Vagina (tissue), 2 donors: ENCODE measurements around the gene TMEM30A. TPM values are rescaled to one million over a fixed set of nuclear protein-coding genes. Genes with fewer than 3 reads are reported as not detected.

Source experiments
- DNase-seq, 2 donors: peaks; one replicate each; pipeline ENCODE4 v3.0.0-alpha.2; 2017; ENCODE audit errors: extremely low spot score in 2 of 2
- H3K27ac ChIP-seq: fragments of 200-600 bp; sonication (generic); one replicate; pipeline ENCODE4 v1.5.1; 2019
- H3K27me3 ChIP-seq: fragments of 200-600 bp; sonication (generic); one replicate; pipeline ENCODE4 v1.5.1; 2019
- H3K36me3 ChIP-seq, 2 donors: fragments of 200-600 bp; sonication (generic); one replicate each; pipeline ENCODE4 v1.5.1; 2017 to 2019
- H3K4me1 ChIP-seq: fragments of 200-600 bp; sonication (generic); one replicate; pipeline ENCODE4 v1.5.1; 2019
- H3K4me3 ChIP-seq, 2 donors: fragments of 200-600 bp; sonication (generic); 1 replicate in 1 of 2; 2 replicates in 1 of 2; pipeline ENCODE4 v1.5.1; 2016 to 2019
- H3K9me3 ChIP-seq: fragments of 200-600 bp; sonication (generic); one replicate; pipeline ENCODE4 v1.5.1; 2019
- POLR2A ChIP-seq, 2 donors: fragments of 450-650 bp; IDR thresholded peaks; one replicate each; pipeline ENCODE4 v1.6.1; 2017; ENCODE audit warnings: antibody characterized with exemption in 2 of 2, mild to moderate bottlenecking in 2 of 2, moderate library complexity in 2 of 2
- POLR2AphosphoS5 ChIP-seq, 2 donors: sonication (generic); formaldehyde crosslinking; IDR thresholded peaks; one replicate each; pipeline ENCODE4 v1.9.0; 2017; ENCODE audit warnings: antibody characterized with exemption in 2 of 2, mild to moderate bottlenecking in 2 of 2, low read depth in 1 of 2; ENCODE audit not compliant: insufficient read depth in 1 of 2
- intact Hi-C: fragments of 100-400 bp; cut with DNase I; formaldehyde crosslinking; loops from one replicate; pipeline ENCODE4 v1.15.1; 2023
- total RNA-seq: library from RNA; depleted of rRNA; stranded (reverse); fragments of >200 nt; gene quantifications from one replicate; pipeline ENCODE4 v1.2.3, GENCODE V29; 2016
- TF ChIP-seq, protein P1 (sequence below), 3 experiments: fragments of 450-650 bp in 2 of 3; fragments of 200-600 bp in 1 of 3; sonication (generic) in 1 of 3; IDR thresholded peaks; one replicate each; pipeline ENCODE4 v1.5.1; 2017 to 2019; ENCODE audit warnings: antibody characterized with exemption in 3 of 3, mild to moderate bottlenecking in 2 of 3, moderate library complexity in 2 of 3

The TMEM30A gene
- total RNA-seq, 1 donor from 2014 or later: 52.1 TPM

- no peaks in the 10 kb centered on the region for H3K27me3 ChIP-seq
- H3K4me3 ChIP-seq: no peak overlapping the region
- intact Hi-C loops: no loop called here
- H3K27ac ChIP-seq: no peak overlapping the region
- no peaks in the 10 kb centered on the region for H3K4me1 ChIP-seq
- no peak for TF ChIP-seq POLR2AphosphoS5 (IDR thresholded peaks at IDR 0.05; ENCODE audit: insufficient read depth in 1 of 2, low read depth in 1 of 2)
- TF ChIP-seq POLR2A (IDR thresholded peaks at IDR 0.05): no peak
- TF ChIP-seq, protein P1, sequence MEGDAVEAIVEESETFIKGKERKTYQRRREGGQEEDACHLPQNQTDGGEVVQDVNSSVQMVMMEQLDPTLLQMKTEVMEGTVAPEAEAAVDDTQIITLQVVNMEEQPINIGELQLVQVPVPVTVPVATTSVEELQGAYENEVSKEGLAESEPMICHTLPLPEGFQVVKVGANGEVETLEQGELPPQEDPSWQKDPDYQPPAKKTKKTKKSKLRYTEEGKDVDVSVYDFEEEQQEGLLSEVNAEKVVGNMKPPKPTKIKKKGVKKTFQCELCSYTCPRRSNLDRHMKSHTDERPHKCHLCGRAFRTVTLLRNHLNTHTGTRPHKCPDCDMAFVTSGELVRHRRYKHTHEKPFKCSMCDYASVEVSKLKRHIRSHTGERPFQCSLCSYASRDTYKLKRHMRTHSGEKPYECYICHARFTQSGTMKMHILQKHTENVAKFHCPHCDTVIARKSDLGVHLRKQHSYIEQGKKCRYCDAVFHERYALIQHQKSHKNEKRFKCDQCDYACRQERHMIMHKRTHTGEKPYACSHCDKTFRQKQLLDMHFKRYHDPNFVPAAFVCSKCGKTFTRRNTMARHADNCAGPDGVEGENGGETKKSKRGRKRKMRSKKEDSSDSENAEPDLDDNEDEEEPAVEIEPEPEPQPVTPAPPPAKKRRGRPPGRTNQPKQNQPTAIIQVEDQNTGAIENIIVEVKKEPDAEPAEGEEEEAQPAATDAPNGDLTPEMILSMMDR (IDR thresholded peaks at IDR 0.05): no peak
- no peaks in the 10 kb centered on the region for H3K36me3 ChIP-seq
- DNase-seq: no peak
- H3K9me3 ChIP-seq: no peaks in the 10 kb centered on the region
Observed at GRCh38 chr6:75217193-75217592, 67.4 kb downstream of the TMEM30A start.

DNA sequence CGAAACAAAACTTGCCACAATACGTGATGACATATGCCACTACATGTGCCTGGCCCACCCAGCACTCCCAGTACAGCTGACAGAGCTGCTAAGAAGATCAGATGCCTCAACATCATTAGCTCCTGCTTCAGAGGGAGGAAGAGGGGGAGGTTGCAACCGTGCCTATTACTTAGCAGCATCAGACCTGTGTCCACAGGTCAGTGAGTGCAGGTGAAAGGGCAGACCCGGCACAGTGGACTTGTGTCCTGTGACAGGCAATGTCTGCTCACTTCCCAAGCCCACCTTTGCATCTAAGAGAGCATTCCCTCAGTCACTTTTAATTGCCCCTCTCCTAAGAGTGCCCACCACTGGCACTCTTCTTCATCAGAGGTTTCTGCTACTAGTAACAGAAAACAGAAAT is 69.3 kb downstream of the TMEM30A start:
- no peaks in the 10 kb centered on the region for H3K9me3 ChIP-seq
- H3K27ac ChIP-seq: no peak overlapping the region
- DNase-seq: no peak
- peaks cover 7% of the 10 kb centered on the region for H3K4me1 ChIP-seq
- no peaks in the 10 kb centered on the region for H3K27me3 ChIP-seq
- no peaks in the 10 kb centered on the region for H3K36me3 ChIP-seq
- intact Hi-C loops: no loop called here
- no peak overlapping the region for H3K4me3 ChIP-seq
- TF ChIP-seq, protein P1 (IDR thresholded peaks at IDR 0.05): no peak
- TF ChIP-seq POLR2A (IDR thresholded peaks at IDR 0.05) (no peak), POLR2AphosphoS5 (IDR thresholded peaks at IDR 0.05; ENCODE audit: insufficient read depth in 1 of 2, low read depth in 1 of 2) (no peak)

DNA sequence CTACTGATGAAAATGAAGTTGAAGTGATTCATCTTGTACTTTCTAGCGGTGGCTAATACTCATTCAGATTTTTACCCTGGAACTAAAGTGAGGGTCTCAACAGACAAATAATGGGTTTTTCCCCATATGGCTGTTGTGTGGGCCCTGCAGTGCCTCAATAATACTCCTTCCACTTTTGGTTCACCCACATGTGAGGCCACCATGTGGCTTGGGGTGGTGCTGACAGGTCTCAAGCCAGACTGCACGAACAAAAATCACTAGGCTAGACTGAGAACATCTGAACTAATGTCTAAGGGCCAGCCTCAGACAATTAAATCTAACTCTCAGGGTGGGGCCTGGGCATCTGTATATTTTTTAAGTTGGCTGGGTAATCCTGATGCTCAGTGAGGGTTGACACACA is 70.9 kb downstream of the TMEM30A start:
- Histone ChIP-seq H3K36me3 (no peaks in the 10 kb centered on the region), H3K9me3 (no peaks in the 10 kb centered on the region), H3K4me3 (no peak overlapping the region), H3K4me1 (peaks cover 8% of the 10 kb centered on the region), H3K27me3 (no peaks in the 10 kb centered on the region), H3K27ac (no peak overlapping the region)
- no peak for DNase-seq
- intact Hi-C loops: no loop called here
- TF ChIP-seq POLR2A (IDR thresholded peaks at IDR 0.05): no peak
- no peak for TF ChIP-seq POLR2AphosphoS5 (IDR thresholded peaks at IDR 0.05; ENCODE audit: insufficient read depth in 1 of 2, low read depth in 1 of 2)
- TF ChIP-seq, protein P1 (IDR thresholded peaks at IDR 0.05): no peak

- H3K4me3 ChIP-seq: no peak overlapping the region
- H3K27me3 ChIP-seq: no peaks in the 10 kb centered on the region
- H3K27ac ChIP-seq: no peak overlapping the region
- no peak for DNase-seq
- H3K36me3 ChIP-seq: no peaks in the 10 kb centered on the region
- intact Hi-C loops: no loop called here
- no peaks in the 10 kb centered on the region for H3K9me3 ChIP-seq
- H3K4me1 ChIP-seq: peaks cover 14% of the 10 kb centered on the region
- TF ChIP-seq POLR2A (IDR thresholded peaks at IDR 0.05) (no peak), POLR2AphosphoS5 (IDR thresholded peaks at IDR 0.05; ENCODE audit: insufficient read depth in 1 of 2, low read depth in 1 of 2) (no peak)
- TF ChIP-seq, protein P1 (IDR thresholded peaks at IDR 0.05): no peak
Observed at GRCh38 chr6:75213112-75213511, 71.5 kb downstream of the TMEM30A start.

- no peaks in the 10 kb centered on the region for H3K9me3 ChIP-seq
- no peaks in the 10 kb centered on the region for H3K36me3 ChIP-seq
- no peak overlapping the region for H3K27ac ChIP-seq
- peaks cover 21% of the 10 kb centered on the region for H3K4me1 ChIP-seq
- DNase-seq: no peak
- no peaks in the 10 kb centered on the region for H3K27me3 ChIP-seq
- no peak overlapping the region for H3K4me3 ChIP-seq
- TF ChIP-seq POLR2AphosphoS5 (IDR thresholded peaks at IDR 0.05; ENCODE audit: insufficient read depth in 1 of 2, low read depth in 1 of 2) (no peak), POLR2A (IDR thresholded peaks at IDR 0.05) (no peak)
- intact Hi-C loops: no loop called here
Observed at GRCh38 chr6:75211920-75212590, 72.5 kb downstream of the TMEM30A start.
